ENCODE results near the gene TAF1D.
"Not testable (repeated sequence)": the region's sequence is repeated elsewhere in the genome, so short reads cannot be mapped to it uniquely, and the experiment has no call there.

The TAF1D gene

DNA sequence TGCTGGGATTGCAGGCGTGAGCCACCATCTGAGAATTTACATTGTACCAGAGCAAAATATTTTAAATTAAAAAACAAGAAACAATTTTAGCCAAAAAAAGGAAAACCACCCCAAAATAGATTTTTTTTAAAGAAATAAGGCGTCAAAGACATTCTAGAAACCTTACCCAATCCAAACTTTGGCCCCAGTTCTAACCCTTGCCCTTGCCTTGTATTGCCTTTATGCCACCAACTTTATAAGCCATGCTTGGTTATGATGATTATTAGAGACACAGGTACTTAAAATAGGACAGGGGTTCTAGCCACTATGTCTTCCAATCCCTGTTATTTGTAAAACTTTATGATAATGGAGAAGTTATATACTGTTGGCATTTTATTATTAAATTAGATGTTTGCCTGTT is 11.9 kb upstream of the TAF1D start:
- in situ Hi-C loops (cut with HindIII; ENCODE audit: low sequenced_read_pairs): no loop called here

DNA sequence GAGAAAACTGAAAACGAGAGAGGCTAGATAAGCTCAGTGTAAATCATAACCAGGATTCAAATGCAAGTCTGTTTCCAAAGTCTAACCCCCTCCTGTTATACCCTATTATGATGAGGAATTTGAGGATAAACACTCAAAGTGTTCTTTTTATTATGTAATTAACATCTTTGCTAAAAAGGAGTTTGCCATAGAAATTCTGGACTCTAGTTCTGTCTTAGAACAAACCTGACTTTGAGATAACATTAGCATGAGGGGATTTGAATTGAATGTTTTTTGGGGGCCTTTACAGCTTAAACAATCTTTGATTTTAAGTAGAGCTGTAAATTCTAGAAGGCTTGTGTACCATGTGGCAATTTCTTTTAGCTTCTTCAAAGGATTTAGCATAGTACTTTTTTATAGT is 9.7 kb upstream of the TAF1D start:
- in situ Hi-C loops (cut with HindIII; ENCODE audit: low sequenced_read_pairs): no loop called here

DNA sequence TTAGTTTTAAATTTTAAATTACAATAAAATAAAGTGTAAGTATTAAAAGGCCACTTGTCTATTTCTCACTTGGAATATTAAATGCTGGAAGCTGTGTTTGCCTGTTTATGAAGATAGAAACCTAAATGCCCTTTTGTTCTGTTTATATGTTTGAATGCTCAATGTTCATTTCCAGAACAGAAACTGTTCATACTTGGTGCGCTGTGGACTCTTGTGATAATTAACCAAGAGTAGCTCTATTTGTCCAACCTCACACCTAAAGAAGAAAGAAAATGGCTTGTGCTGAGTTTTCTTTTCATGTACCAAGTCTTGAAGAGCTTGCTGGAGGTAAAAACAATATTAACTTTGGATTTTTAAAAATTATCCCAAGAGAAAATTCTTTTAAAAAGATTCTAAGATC is 5.8 kb upstream of the TAF1D start:
- in situ Hi-C loops (cut with HindIII; ENCODE audit: low sequenced_read_pairs): no loop called here

DNA sequence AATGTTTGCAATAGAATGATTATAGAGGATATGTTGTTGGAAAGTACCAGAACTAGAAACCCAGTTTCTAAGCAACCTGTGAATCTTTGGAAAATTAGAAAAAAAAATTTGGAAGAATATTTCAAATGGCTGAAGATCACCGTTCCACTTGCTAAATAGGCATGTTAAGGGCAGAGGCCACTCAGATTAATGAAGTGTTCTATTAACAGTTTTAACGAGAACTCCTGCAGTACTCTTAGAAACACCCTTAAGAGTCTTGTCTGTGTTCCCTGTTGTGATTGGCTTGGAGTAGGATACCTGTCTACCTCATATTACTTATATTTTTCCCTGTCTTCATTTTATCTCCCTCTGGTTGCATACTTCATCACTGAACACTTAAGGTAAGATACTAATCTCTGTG is 4.8 kb upstream of the TAF1D start:
- in situ Hi-C loops (cut with HindIII; ENCODE audit: low sequenced_read_pairs): no loop called here

DNA sequence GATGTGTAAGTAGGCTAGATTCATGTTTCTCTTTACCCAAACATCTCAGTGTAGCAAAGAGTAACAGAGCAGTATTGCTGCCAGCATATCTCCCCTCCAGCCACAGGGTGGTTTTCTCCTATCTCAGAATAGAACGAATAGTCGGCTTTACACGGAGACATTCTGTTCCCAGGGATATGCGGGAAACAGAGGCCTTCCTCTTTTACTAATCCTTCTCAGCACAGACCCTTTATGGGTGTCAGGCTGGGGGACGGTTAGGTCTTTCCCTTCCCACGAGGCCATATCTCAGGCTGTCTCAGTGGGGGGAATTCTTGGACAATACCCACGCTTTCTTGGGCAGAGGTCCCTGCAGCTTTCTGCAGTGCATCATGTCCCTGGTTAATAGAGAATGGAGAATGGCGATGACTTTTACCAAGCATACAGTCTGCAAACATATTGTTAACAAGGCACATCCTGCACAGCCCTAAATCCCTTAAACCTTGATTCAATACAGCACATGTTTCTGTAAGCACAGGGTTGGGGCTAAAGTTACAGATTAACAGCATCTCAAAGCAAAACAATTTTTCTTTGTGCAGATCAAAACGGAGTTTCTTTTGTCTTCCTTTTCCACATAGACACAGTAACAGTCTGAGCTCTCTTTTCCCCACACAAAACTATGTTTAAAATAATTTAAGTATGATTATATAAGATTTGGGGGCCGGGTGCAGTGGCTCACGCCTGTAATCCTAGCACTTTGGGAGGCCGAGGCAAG is 3.9 kb upstream of the TAF1D start:
- in situ Hi-C loops (cut with HindIII; ENCODE audit: low sequenced_read_pairs): not testable (repeated sequence)

DNA sequence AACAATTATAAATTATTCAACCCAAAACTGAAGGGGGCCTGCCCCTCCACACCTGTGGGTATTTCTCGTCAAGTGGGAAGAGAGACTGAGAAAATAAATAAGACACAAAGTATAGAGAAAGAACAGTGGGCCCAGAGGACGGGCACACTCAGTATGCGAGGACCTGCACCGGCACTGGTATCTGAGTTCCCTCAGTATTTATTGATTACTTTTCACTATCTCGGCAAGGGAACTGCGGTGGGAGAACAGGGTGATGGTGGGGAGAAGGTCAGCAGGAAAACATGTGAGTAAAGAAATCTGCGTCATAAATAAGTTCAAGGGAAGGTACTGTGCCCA is 3.3 kb upstream of the TAF1D start:
- in situ Hi-C loops (cut with HindIII; ENCODE audit: low sequenced_read_pairs): no loop called here

DNA sequence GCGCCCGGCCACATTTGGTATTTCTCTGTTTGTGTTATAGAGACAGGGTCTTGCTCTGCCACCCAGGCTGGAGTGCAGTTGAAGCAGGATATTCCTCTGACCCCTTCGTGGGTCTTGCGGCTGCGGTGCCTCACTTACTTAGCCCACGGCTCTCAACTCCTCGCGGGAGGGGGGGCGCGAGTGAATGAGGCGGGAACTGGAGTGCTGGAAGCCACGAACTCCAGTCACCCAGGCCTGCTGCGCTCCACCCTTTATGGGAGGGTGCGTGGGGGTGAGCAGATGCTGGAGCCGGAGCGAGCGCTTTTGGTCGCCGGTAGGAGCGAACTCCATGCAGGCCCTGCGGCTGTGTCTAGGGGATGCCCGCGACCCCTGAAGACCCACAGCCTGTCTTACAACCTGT is 2.0 kb upstream of the TAF1D start:
- in situ Hi-C loops (cut with HindIII; ENCODE audit: low sequenced_read_pairs): no loop called here

DNA sequence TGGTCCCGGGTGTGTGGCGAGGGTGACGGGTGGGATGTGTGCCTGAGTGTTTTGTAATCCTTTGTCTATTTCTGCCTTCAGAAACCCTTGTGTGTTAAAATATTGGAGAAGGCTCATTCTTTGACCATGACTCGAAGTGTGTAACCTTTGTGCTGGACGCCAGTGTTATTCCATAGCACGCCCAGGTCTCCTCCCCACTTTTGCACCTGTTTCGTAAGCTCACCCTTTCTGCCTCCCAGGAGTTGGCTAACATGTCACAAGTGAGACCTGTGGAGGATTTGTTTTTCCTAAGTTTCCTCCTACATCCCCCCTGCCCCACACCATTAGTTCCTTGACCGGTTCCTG is 559 bp upstream of the TAF1D start:
- in situ Hi-C loops (cut with HindIII; ENCODE audit: low sequenced_read_pairs): no loop called here

DNA sequence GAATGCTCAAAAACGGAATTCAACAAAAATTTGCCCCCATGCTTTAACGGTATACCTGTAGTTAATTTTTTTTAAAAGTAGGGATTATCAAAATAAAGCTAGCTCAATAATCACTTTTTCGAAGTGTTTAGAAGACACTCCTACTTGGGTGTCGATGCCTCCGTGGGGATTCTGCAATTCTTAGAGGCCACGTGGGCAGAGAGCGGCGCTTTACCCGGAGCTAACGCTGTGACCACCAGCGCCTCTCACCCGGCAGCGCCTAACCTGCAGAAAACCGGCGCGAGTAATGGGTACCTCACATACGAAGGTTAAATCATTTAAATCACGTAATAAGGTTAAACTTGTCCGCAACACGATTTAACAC is 583 bp downstream of the TAF1D start:
- in situ Hi-C loops (cut with HindIII; ENCODE audit: low sequenced_read_pairs): no loop called here

DNA sequence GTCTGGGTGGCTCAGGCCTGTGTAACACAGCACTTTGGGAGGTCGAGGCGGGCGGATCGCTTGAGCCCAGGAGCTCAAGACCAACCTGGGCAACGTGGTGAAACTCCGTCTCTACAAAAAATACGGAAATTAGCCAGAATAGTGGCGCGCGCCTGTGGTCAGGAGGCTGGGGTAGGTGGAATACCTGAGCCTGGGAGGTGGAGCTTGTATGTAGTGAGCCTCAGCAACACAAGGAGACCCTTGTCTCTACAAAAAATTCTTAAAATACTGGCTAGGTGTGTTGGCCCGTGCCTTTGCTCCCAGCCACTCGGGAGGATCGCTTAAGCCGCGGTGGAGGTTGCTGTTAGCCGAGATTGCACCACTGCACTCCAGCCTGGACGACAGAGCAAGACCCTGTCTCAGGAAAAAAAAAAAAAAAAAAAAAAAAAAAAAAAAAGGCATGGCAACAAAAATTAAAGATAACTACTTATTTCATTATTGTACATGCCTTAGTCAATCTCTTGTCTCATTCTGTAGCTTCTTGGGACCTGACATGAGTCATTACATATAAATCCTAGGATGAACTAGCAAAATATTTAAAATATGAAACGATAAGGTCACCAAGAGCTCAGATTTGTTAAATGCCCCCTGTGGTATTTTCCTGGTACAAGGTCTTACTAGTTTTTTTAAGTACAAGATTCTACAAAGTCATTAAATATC is 1.1 kb downstream of the TAF1D start:
- in situ Hi-C loops (cut with HindIII; ENCODE audit: low sequenced_read_pairs): no loop called here

DNA sequence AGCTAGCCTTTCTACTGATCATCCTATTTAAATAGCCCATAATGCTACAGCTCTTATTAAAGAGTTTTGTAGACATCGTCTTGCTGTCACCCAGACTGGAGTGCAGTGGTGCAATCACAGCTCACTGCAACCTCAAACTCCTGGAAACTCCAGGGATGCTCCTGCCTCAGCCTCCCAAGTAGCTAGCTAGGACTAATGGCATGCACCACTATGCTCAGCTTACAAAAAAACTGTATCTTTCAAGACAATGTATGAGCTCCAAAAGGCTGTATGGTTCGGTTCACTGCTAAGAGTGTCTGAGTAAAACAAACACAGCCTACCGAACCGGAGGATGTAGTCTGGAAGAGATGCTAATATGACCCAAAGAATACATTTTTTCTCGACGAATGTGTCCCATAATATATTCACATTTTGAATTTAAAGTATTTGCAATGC is 2.6 kb downstream of the TAF1D start:
- in situ Hi-C loops (cut with HindIII; ENCODE audit: low sequenced_read_pairs): loop anchor here (10.0 kb wide), 1 partner anchor 46 kb away; the partner anchor contains the start of gene MED17

DNA sequence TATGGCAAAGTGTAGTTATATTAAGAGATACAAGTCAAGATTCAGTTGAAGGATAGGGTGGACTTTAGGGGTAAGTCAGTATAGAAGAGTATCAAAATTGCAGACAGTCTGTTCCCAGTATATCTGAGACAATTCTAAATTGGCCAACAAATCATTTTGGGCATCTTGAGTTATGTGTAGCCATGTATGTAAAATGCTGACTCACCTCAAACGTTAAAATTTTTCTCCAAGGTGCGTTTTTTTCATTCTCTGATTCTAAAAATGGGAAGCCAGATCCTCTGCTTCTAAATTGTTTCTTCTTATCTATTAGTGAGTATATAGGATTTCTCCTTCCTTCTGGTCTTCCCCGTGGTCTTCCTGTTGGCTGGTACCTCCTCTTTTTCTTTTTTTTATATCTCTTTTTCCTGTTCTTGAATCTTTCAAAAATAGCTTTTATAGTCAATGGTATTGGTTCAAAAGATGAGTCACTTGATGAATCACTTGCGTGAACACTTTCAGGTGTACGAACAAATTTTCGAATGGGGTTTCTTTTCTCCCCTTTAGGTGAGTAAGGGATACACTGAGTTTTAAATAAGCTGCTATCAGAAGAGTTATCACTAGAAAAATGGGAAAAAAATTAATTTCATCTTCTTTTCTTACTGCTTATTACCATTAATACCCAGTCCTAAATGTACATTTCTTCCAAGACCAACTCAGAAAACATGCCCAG is 3.2 kb downstream of the TAF1D start:
- in situ Hi-C loops (cut with HindIII; ENCODE audit: low sequenced_read_pairs): loop anchor here (10.0 kb wide), 1 partner anchor 47 kb away; the partner anchor contains the start of gene MED17

DNA sequence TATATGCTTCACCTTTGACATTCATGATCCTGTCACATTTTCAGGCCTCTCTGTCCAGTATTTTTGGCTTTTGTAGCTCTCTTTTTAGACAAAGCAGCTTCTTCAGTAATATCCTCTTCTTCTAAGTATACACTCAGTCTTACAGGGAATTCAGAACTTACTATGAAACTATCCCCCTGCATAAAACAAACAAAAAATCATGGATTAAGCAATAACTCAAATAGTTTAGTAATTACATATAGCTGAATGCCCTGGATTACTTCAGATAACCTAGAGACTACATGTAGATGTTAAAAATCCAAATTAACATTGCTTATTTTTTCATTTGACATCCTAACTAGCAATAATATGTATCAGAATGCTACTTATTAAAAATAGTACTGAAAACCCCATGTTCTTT is 5.2 kb downstream of the TAF1D start:
- in situ Hi-C loops (cut with HindIII; ENCODE audit: low sequenced_read_pairs): loop anchor here (10.0 kb wide), 1 partner anchor 49 kb away; the partner anchor contains the start of gene MED17

DNA sequence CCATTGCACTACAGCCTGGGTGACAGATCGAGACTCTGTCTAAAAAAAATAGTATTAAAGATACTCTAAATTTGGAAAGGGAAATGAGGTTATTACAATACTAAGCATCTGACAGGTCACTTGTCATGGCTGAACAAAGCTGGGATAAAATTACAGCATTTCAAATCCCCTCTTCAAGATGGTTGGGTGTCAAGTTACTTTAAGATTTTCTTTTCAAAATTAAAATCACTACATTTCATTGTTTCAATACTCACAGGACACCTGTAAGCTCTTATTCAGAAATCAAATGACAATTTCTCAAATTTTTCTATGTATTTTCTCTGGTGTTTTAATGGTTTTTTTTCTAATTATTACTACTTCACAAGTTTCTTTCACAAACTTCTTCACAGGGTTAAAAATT is 5.7 kb downstream of the TAF1D start:
- in situ Hi-C loops (cut with HindIII; ENCODE audit: low sequenced_read_pairs): loop anchor here (10.0 kb wide), 1 partner anchor 49 kb away; the partner anchor contains the start of gene MED17

DNA sequence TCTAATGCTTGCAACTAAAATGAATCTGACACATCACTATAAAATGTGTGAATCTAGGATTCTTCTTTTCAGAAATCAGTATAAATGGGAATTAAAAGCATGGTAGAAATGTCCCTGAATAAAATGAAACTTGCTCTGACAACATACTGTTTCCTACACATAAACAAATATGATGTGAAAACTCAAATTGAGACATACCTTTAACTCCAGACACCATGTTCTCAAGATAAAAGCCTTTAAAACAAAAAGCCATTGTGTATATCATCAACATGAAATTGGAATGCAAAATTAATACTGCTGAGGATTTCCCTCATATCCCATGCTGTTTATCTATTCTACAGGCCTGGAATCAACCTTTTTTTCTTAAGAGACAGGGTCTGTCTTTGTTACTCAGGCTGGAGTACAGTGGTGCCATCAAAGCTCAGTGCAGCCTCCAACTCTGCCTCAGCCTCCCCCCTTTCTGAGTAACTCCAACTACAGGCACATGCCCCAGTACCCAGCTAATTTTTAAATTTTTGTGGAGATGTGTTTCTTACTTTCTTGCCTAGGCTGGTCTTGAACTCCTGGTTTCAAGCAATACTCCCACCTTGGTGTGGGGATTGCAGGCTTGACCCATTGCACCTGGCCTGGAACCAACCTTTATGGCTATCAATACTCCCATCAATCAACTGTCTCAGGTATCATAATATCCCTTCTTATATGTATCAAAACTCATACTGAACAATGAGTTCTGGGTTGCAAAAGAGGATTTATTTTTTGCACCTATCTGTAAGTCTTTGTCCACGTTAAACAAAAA is 6.7 kb downstream of the TAF1D start:
- in situ Hi-C loops (cut with HindIII; ENCODE audit: low sequenced_read_pairs): loop anchor here (10.0 kb wide), 1 partner anchor 50 kb away; the partner anchor contains the start of gene MED17

DNA sequence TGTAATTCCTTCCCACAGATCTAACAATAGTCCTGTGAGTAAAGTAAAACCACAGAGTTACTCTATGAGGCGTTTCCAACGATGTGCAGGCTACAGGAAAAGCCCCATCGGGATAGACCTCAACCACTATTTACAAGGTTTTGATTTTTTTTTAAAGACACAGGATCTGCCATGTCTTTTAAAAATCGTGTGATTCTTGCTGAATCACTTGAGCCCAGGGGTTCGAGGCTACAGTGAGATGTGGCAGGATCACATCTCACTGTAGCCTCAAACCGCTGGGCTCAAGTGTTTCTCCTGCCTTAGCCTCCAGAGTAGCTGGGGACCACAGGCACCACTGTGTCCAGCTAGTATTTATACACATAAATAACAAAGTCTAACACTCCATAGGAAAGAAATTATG is 7.8 kb downstream of the TAF1D start:
- in situ Hi-C loops (cut with HindIII; ENCODE audit: low sequenced_read_pairs): loop anchor here (10.0 kb wide), 1 partner anchor 51 kb away; the partner anchor contains the start of gene MED17

DNA sequence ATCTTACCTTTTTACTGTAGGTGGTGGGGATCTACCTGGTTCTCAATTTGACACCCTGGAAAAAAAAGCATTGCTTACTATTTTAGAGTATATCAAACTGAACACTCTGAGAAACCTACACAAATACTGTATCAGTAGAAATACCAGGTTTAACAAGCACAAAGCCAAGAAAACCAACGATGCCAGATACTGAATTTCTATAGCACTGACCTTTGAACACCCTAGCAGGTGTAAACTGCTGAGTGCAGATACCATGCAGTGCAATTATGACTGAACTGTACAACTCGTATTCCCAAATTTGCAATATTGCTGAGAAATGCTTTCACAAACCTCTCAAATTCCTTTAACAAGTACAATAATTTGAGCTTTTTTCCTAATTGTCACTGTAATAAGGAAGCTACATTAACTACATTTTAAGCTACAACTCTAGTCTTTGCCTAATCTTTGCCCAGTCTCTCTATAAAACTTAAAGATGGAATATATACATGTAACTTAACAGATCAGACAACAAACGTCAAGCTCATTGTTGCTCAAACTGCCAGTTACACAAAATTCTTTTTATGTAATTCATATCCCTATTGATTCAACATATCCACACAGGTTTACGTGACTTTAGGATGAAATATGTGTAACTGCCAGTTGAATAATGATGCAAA is 8.9 kb downstream of the TAF1D start:
- in situ Hi-C loops (cut with HindIII; ENCODE audit: low sequenced_read_pairs): loop anchor here (10.0 kb wide), 1 partner anchor 52 kb away; the partner anchor contains the start of gene MED17

DNA sequence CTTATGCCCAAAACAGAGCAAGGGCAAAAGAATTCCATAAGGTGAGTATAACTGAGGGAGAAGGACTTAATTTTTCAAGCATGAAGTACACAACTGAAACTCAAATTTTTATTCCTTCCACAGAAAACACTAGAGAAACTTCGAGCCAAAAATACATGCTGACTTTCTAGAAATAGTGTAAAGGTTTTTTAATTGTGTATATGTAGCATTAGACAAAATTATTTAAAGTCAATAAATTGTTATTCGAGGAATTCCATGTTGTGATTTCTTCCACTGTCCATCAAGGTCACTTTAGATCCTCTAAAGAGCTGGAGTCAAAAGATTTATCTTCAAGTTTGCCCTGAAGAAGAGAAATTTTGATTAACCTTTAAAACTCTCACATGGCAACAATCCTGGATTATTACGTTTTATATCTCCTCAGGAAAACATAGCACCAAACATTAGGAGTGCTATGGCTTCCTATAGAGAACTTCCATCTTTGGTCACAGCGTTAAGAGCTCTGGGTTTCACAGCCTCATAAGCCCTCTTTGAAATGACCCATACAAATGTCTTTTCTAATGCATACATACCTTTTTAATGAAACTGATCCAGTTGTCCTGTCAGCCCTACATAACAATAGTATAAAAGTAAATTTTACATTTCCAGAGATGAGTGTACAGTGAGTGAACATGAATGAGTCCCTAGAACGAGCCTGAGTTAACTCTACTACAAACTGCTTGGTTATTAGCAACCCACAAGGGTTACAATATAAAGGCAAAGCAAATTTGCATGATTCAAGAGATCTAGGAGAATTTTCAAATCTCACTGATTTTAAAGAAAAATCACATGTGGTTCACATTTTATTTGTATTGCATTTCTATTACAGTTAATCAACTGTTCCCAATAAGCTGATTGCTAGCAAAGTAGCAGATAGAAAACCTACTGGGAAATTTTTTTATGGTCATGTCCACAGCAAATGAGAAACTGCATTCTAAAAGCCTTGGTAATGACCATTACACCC is 10.9 kb downstream of the TAF1D start:
- in situ Hi-C loops (cut with HindIII; ENCODE audit: low sequenced_read_pairs): loop anchor here (10.0 kb wide), 1 partner anchor 54 kb away; the partner anchor contains the start of gene MED17

DNA sequence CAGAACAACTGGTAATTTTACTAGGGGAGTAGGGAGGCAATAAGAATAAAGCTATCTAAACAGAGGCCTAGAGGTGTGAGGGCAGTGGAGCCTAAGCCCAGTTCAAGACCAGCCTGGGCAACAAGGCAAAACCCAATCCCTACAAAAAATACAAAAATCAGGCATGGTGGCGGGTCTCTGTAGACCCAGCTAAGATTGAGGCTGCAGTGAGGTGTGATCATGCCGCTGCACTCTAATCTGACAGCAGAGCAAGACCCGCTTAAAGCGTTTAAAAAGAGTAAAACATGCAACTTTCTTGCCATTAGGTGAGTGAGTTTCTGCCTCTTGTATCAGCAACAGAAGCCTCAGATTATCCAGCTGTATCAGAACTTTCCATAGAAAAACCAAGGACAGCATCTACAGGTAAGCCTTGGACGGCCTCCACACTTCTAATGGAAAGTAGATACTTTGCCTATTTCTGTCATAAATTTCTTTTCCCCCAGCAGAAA is 12.1 kb downstream of the TAF1D start:
- in situ Hi-C loops (cut with HindIII; ENCODE audit: low sequenced_read_pairs): no loop called here
